Colonic mucosa (tissue), 4 donors: ENCODE data around the gene PALMD. TPM values are rescaled to one million over a fixed set of nuclear protein-coding genes. Genes with fewer than 3 reads are reported as not detected.

ENCODE experiments used
- DNase-seq: peaks from one replicate; pipeline ENCODE4 v3.0.0-alpha.2; 2020
- H3K27ac ChIP-seq: fragments of 200-600 bp; one replicate; pipeline ENCODE4 v1.8.0; 2021
- H3K27me3 ChIP-seq: fragments of 200-600 bp; one replicate; pipeline ENCODE4 v1.8.0; 2021
- H3K36me3 ChIP-seq: fragments of 200-600 bp; one replicate; pipeline ENCODE4 v1.8.0; 2021
- H3K4me1 ChIP-seq: fragments of 200-600 bp; one replicate; pipeline ENCODE4 v1.8.0; 2021; ENCODE audit warnings: mild to moderate bottlenecking
- H3K4me3 ChIP-seq: fragments of 200-600 bp; one replicate; pipeline ENCODE4 v1.8.0; 2021
- H3K9ac ChIP-seq, 2 donors: one replicate each; pipeline ENCODE4 v1.7.0; 2013; ENCODE audit warnings: control low read depth in 2 of 2, low read depth in 2 of 2, low read length in 2 of 2
- H3K9me3 ChIP-seq: fragments of 200-600 bp; one replicate; pipeline ENCODE4 v1.8.0; 2021
- CTCF ChIP-seq: fragments of 200-600 bp; IDR thresholded peaks from one replicate; pipeline ENCODE4 v1.8.0; 2022; ENCODE audit warnings: antibody characterized with exemption, mild to moderate bottlenecking
- intact Hi-C: fragments of 100-400 bp; cut with DNase I; formaldehyde crosslinking; loops from one replicate; pipeline ENCODE4 v1.14.1; 2022
- total RNA-seq, 2 donors: library from RNA; stranded (reverse); fragmentation: NEBNext Ultra II Directional in 1 of 2; extraction: Animal tissue kit (Norgen Biotek cat#: 25700) in 1 of 2; gene quantifications; one replicate each; pipeline ENCODE4 v1.2.1, GENCODE V29; 2021
- donor health status: healthy.
- donor health status: DM: no; HTN: no; CAD: no.
- donor health status: DM: no; HTN: no; CAD: no.

PALMD gene
- total RNA-seq, 2 donors from 2014 or later: 1.4 to 2.2 TPM

- Histone ChIP-seq H3K4me3 (no peak overlapping the region), H3K9me3 (no peaks in the 10 kb centered on the region), H3K27ac (no peak overlapping the region), H3K4me1 (no peaks in the 10 kb centered on the region), H3K36me3 (no peaks in the 10 kb centered on the region), H3K9ac (no peak overlapping the region), H3K27me3 (no peaks in the 10 kb centered on the region)
- no peak for DNase-seq
- intact Hi-C loops: no loop called here
- TF ChIP-seq CTCF: no peak
Measured at GRCh38 chr1:99601709-99602403, 44.1 kb upstream of the PALMD start.

GRCh38 chr1:99602404-99602969 lies 43.4 kb upstream of the PALMD start:
- DNase-seq: no peak
- intact Hi-C loops: no loop called here
- H3K27me3 ChIP-seq: no peaks in the 10 kb centered on the region
- H3K4me3 ChIP-seq: no peak overlapping the region
- H3K4me1 ChIP-seq: no peaks in the 10 kb centered on the region
- H3K36me3 ChIP-seq: no peaks in the 10 kb centered on the region
- H3K27ac ChIP-seq: no peak overlapping the region
- no peak overlapping the region for H3K9ac ChIP-seq
- no peaks in the 10 kb centered on the region for H3K9me3 ChIP-seq
- no peak for TF ChIP-seq CTCF

GRCh38 chr1:99603699-99604560 lies 42.0 kb upstream of the PALMD start:
- no peak overlapping the region for H3K4me3 ChIP-seq
- H3K27ac ChIP-seq: no peak overlapping the region
- no peaks in the 10 kb centered on the region for H3K4me1 ChIP-seq
- H3K9ac ChIP-seq: no peak overlapping the region
- no peaks in the 10 kb centered on the region for H3K36me3 ChIP-seq
- H3K27me3 ChIP-seq: no peaks in the 10 kb centered on the region
- no peak for TF ChIP-seq CTCF
- H3K9me3 ChIP-seq: no peaks in the 10 kb centered on the region
- intact Hi-C loops: no loop called here
- no peak for DNase-seq

- intact Hi-C loops: no loop called here
- no peak overlapping the region for H3K27ac ChIP-seq
- H3K9me3 ChIP-seq: no peaks in the 10 kb centered on the region
- no peaks in the 10 kb centered on the region for H3K36me3 ChIP-seq
- H3K4me1 ChIP-seq: no peaks in the 10 kb centered on the region
- no peak overlapping the region for H3K9ac ChIP-seq
- no peak overlapping the region for H3K4me3 ChIP-seq
- H3K27me3 ChIP-seq: no peaks in the 10 kb centered on the region
- TF ChIP-seq CTCF: no peak
- DNase-seq: no peak
Measured at GRCh38 chr1:99606306-99606705, 39.6 kb upstream of the PALMD start.

GRCh38 chr1:99607590-99607989 lies 38.3 kb upstream of the PALMD start:
- TF ChIP-seq CTCF: no peak
- Histone ChIP-seq H3K27me3 (no peaks in the 10 kb centered on the region), H3K36me3 (no peaks in the 10 kb centered on the region), H3K27ac (no peak overlapping the region), H3K4me3 (no peak overlapping the region), H3K4me1 (no peaks in the 10 kb centered on the region), H3K9ac (no peak overlapping the region), H3K9me3 (no peaks in the 10 kb centered on the region)
- intact Hi-C loops: no loop called here
- DNase-seq: no peak
